GM10266 (cell line): ENCODE measurements around the gene PNPLA7.
A peak's percentile ranks its signal among the peaks of the same experiment; 100 is the strongest.

Source experiments
- DNase-seq: peaks from one replicate; pipeline ENCODE4 v3.0.0; 2012; ENCODE audit errors: extremely low spot score
- TF ChIP-seq, protein P1 (sequence below): IDR thresholded peaks from 2 replicates; pipeline ENCODE4 v1.5.1; 2012; ENCODE audit warnings: mild to moderate bottlenecking, low read depth; ENCODE audit not compliant: control insufficient read depth, insufficient read depth; ENCODE audit errors: missing control alignments

PNPLA7 gene

GRCh38 chr9:137431416-137431931 is 118.7 kb downstream of the PNPLA7 start:
- TF ChIP-seq, protein P1, sequence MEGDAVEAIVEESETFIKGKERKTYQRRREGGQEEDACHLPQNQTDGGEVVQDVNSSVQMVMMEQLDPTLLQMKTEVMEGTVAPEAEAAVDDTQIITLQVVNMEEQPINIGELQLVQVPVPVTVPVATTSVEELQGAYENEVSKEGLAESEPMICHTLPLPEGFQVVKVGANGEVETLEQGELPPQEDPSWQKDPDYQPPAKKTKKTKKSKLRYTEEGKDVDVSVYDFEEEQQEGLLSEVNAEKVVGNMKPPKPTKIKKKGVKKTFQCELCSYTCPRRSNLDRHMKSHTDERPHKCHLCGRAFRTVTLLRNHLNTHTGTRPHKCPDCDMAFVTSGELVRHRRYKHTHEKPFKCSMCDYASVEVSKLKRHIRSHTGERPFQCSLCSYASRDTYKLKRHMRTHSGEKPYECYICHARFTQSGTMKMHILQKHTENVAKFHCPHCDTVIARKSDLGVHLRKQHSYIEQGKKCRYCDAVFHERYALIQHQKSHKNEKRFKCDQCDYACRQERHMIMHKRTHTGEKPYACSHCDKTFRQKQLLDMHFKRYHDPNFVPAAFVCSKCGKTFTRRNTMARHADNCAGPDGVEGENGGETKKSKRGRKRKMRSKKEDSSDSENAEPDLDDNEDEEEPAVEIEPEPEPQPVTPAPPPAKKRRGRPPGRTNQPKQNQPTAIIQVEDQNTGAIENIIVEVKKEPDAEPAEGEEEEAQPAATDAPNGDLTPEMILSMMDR, result no peak
- no peak for DNase-seq

DNA sequence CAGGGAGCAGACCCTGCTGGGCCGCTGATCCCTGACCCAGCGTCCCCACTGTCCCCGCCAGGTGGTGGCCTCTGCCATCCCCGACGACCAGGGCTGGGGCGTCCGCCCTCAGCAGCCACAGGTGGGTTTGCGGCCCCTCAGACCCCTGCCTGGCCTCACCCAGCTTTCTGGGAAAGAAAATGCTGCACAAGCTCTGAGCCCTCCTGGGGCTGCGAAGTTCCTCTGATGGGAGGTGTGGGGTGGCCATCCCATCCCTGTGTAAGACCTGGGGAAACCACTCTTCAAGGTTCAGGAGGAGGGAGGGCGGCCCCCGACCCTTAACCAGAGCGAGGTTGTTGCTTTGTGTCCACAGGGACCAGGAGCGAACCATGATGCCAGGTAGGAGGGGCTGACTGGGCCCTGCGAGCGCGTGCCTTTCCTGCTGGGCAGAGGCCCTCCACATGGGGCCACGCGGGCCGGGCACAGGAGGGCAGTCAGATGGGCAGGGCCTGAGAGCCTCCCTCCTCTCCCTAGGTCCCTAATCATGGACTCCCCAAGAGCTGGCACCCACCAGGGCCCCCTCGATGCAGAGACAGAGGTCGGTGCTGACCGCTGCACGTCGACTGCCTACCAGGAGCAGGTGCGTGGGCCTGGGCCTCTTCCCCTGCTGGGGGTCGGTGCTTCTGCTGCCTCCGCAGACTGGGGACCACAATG is 119.3 kb downstream of the PNPLA7 start:
- DNase-seq, result no peak
- TF ChIP-seq, protein P1, result no peak

DNA sequence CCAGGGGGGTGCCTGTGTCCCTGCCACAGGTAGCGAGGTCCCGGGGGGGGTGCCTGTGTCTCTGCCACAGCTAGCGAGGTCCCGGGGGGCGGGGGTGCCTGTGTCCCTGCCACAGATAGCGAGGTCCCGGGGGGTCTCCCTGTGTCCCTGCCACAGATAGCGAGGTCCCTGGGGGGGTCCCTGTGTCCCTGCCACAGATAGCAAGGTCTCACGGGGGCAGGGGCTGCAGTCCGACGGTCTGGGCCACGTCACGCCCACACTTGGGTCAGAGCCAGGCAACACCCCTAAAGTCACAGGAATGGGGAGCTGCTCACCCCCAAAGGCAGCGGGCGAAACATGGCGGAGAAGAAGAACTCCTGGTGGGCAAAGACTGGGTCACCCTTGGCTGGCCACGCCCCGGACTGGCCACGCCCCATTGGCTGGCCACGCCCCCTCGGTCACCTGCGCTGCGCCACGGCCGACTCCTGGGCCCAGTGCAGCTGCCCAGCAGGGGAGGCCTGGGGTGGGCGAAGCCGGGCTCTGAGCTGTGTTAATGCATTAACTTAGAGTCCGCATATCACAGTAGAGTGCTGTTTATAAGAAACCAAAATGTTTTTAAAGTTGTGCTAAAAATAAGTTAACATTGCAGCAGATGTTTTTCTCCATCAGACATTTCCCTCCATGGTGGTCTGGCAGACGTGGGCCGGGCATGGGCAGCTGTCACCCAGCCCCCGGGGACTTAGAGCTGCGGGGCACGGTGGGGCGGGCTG is 120.1 kb downstream of the PNPLA7 start:
- DNase-seq, result peak; percentile 69
- TF ChIP-seq, protein P1, result no peak

DNA sequence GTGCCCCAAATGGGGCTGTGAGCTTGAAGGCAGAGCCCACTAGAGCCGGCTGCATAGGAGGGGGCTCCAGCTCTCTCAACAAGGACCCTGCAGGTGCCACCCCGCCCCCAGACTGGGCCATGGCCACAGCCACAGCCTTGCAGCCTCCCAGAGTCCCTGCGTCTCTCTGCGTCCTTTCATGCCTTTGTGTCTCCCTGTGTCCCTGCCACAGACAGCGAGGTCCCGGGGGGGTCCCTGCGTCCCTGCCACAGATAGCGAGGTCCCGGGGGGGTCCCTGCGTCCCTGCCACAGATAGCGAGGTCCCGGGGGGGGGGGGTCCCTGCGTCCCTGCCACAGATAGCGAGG is 120.7 kb downstream of the PNPLA7 start:
- TF ChIP-seq, protein P1, result no peak
- no peak for DNase-seq

- TF ChIP-seq, protein P1, result no peak
- no peak for DNase-seq
Measured at GRCh38 chr9:137428841-137429545, 121.2 kb downstream of the PNPLA7 start.

DNA sequence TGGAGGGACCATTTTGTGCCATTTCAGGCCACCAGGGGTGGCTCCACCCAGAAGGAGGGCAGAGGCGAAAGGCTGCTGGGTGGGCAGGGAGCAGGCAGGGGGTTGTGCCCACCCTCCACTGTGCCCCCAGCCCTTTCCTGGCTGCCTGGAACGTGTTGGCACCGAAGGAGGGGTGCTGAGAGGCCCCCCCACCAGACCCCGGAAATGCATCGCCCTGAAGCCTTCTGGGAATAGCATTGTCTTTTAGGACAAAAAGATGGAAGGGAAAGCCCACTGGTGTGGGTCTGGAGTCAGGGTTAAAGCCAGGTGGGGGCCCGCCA is 121.9 kb downstream of the PNPLA7 start:
- TF ChIP-seq, protein P1, result no peak
- DNase-seq, result no peak
